Nephron (organoid): ENCODE results near the gene MGAT4A.

Experiments used
- H3K27ac Mint-ChIP-seq, 3 experiments: 2 replicates each; pipeline ENCODE4 v1.8.0; 2020; ENCODE audit warnings: mixed read lengths in 3 of 3, mild to moderate bottlenecking in 2 of 3, moderate library complexity in 1 of 3
- H3K27me3 Mint-ChIP-seq: 2 replicates; pipeline ENCODE4 v1.8.0; 2021; ENCODE audit warnings: low read depth, mild to moderate bottlenecking, moderate library complexity, mixed read lengths
- H3K36me3 Mint-ChIP-seq: 2 replicates; pipeline ENCODE4 v1.8.0; 2020; ENCODE audit warnings: low read depth, mixed read lengths
- H3K4me1 Mint-ChIP-seq: 2 replicates; pipeline ENCODE4 v1.8.0; 2020; ENCODE audit warnings: mixed read lengths
- H3K4me3 Mint-ChIP-seq, 3 experiments: 2 replicates each; pipeline ENCODE4 v1.8.0; 2020; ENCODE audit warnings: mild to moderate bottlenecking in 3 of 3, mixed read lengths in 3 of 3, moderate library complexity in 2 of 3
- H3K9me3 Mint-ChIP-seq: 2 replicates; pipeline ENCODE4 v1.8.0; 2020; ENCODE audit warnings: mixed read lengths
- CTCF ChIP-seq, 3 experiments: fragments of 200-600 bp; sonication (generic); IDR thresholded peaks; one replicate each; pipeline ENCODE4 v1.5.0; 2021; ENCODE audit warnings: antibody characterized with exemption in 3 of 3; ENCODE audit not compliant: unreplicated experiment in 3 of 3

MGAT4A gene

GRCh38 chr2:98582523-98582922, 148.4 kb downstream of the MGAT4A start:
- H3K4me1 Mint-ChIP-seq: no peaks in the 10 kb centered on the region
- H3K9me3 Mint-ChIP-seq: no peaks in the 10 kb centered on the region
- TF ChIP-seq CTCF (IDR thresholded peaks at IDR 0.05; ENCODE audit: unreplicated experiment in 3 of 3): no peak

GRCh38 chr2:98580656-98581284, 150.2 kb downstream of the MGAT4A start:
- Mint-ChIP-seq H3K9me3 (no peaks in the 10 kb centered on the region), H3K27me3 (no peaks in the 10 kb centered on the region), H3K36me3 (peaks cover 23% of the 10 kb centered on the region), H3K4me3 (no peak overlapping the region), H3K4me1 (no peaks in the 10 kb centered on the region), H3K27ac (no peak overlapping the region)
- no peak for TF ChIP-seq CTCF (IDR thresholded peaks at IDR 0.05; ENCODE audit: unreplicated experiment in 3 of 3)

More at GRCh38 chr2:98582523-98582922, 148.4 kb downstream of the MGAT4A start:
- H3K27me3 Mint-ChIP-seq: no peaks in the 10 kb centered on the region
- H3K36me3 Mint-ChIP-seq: peaks cover 27% of the 10 kb centered on the region
- H3K27ac Mint-ChIP-seq: no peak overlapping the region
- H3K4me3 Mint-ChIP-seq: no peak overlapping the region

- Mint-ChIP-seq H3K27me3 (no peaks in the 10 kb centered on the region), H3K4me3 (no peak overlapping the region), H3K9me3 (no peaks in the 10 kb centered on the region), H3K27ac (no peak overlapping the region), H3K4me1 (no peaks in the 10 kb centered on the region), H3K36me3 (peaks cover 23% of the 10 kb centered on the region)
- no peak for TF ChIP-seq CTCF (IDR thresholded peaks at IDR 0.05; ENCODE audit: unreplicated experiment in 3 of 3)
Observed at GRCh38 chr2:98579926-98580325, 151.0 kb downstream of the MGAT4A start.

- Mint-ChIP-seq H3K36me3 (peaks cover 26% of the 10 kb centered on the region), H3K27me3 (no peaks in the 10 kb centered on the region), H3K4me1 (no peaks in the 10 kb centered on the region), H3K27ac (no peak overlapping the region), H3K4me3 (no peak overlapping the region), H3K9me3 (no peaks in the 10 kb centered on the region)
- no peak for TF ChIP-seq CTCF (IDR thresholded peaks at IDR 0.05; ENCODE audit: unreplicated experiment in 3 of 3)
Observed at GRCh38 chr2:98578231-98578630, 152.7 kb downstream of the MGAT4A start.

- Mint-ChIP-seq H3K27me3 (no peaks in the 10 kb centered on the region), H3K36me3 (peaks cover 26% of the 10 kb centered on the region), H3K4me1 (no peaks in the 10 kb centered on the region), H3K9me3 (no peaks in the 10 kb centered on the region), H3K4me3 (no peak overlapping the region), H3K27ac (no peak overlapping the region)
- TF ChIP-seq CTCF (IDR thresholded peaks at IDR 0.05; ENCODE audit: unreplicated experiment in 3 of 3): no peak
Observed at GRCh38 chr2:98577313-98577712, 153.6 kb downstream of the MGAT4A start.

- no peaks in the 10 kb centered on the region for H3K27me3 Mint-ChIP-seq
- no peak overlapping the region for H3K27ac Mint-ChIP-seq
- no peak overlapping the region for H3K4me3 Mint-ChIP-seq
- H3K36me3 Mint-ChIP-seq: peaks cover 21% of the 10 kb centered on the region
- no peaks in the 10 kb centered on the region for H3K4me1 Mint-ChIP-seq
- no peaks in the 10 kb centered on the region for H3K9me3 Mint-ChIP-seq
- no peak for TF ChIP-seq CTCF (IDR thresholded peaks at IDR 0.05; ENCODE audit: unreplicated experiment in 3 of 3)
Observed at GRCh38 chr2:98576666-98577312, 154.1 kb downstream of the MGAT4A start.
